GM21825 (cell line): Measurements from ENCODE around the gene INPP4A.
"Not testable (repeated sequence)": the region's sequence is repeated elsewhere in the genome, so short reads cannot be mapped to it uniquely, and the experiment has no call there.

Experiments
- ATAC-seq: cut with Tn5 transposase; IDR thresholded peaks from one replicate; pipeline ENCODE4 v1.9.1; 2021; ENCODE audit warnings: mild to moderate bottlenecking, moderate library complexity; ENCODE audit not compliant: unreplicated experiment

Gene INPP4A

DNA sequence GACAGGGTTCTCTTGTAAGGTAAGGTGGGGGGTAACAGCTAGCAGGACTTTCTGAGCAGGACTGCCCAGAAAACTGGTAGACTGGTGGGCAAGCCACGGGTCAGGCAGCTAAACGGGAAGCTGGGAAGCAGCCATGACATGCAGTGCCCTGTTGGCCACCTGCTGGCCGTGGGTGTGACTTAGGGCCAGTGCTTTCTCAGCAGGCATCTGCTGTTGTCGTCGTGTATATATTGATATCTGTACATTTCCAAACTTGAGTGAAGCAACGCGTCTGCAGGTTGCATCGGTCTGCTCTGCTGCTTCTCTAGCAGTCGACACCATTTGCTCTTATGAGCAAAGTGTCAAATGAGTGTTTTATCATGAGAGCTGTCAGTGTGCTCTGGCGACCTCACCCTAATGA lies 132.7 kb downstream of the INPP4A start:
- no peak for ATAC-seq

- no peak for ATAC-seq
Measured at GRCh38 chr2:98578231-98578630, 133.6 kb downstream of the INPP4A start.

DNA sequence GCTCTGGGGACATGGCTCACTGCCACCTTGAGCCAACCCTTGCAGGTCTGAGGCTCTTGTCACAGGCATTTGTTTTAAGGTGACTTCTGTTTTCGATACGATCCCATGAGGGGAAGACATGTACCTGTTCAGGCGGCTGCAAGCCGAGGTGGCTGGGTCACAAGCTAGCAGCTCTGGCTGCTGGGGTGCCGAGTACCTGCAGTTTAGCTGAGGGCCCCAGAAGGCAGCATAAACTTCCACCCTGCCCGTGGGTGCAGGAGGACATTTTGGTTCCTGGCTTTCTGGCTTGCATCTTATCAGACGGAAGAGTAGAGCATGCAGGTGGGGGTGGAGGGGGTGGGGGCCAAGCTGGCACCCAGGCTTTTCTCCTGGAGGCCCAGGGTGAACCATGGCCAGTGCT lies 135.3 kb downstream of the INPP4A start:
- no peak for ATAC-seq

GRCh38 chr2:98580656-98581284 lies 136.1 kb downstream of the INPP4A start:
- no peak for ATAC-seq

DNA sequence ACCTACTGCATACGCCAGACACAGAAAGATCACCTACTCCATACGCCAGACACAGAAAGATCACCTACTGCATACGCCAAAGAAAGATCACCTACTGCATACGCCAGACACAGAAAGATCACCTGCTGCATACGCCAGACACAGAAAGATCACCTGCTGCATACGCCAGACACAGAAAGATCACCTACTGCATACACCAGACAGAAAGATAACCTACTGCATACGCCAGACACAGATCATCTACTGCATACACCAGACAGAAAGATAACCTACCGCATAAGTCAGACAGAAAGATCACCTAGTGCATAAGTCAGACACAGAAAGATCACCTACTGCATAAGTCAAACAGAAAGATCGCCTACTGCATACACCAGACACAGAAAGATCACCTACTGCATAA lies 137.9 kb downstream of the INPP4A start:
- no peak for ATAC-seq

GRCh38 chr2:98583276-98583675 lies 138.6 kb downstream of the INPP4A start:
- no peak for ATAC-seq

DNA sequence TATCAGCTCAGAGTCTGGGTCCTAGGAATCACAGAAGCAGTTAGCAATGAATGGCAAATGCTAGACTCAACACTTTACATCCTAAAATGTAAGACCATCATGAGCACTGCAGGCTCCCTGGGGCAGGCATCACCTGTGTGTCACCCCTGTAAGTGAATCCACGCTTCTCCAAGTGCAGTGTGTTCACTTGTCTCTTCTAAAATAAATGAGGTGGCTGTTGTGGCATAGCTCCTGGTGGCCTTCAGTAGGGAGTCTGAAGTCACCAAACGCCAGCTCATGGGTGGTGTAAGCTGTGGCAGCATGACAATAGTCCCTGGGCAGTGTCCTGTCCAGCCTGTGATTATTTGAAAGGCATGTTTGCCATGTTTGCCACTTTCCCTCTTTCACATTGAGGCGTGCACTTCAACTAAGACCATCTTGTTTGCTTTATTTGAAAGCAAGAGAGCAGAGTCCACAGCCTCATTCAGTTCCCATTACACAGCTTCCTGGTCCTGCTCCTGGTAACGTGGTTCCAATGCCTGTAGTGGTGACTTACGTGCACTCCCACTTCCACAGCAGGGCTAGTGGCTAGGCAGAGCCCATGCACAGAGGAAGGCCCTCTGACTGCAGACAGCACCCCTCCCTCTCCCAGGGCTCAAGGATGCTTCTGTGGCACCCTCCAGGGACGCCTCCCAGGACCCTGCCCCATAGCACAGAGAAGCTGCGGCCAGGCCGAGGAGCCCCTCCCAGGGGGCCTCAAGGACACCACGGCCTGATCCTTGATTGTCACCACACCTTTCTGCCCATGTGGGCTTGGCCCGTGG lies 139.4 kb downstream of the INPP4A start:
- ATAC-seq, result no peak

- ATAC-seq, result no peak
Measured at GRCh38 chr2:98585386-98585785, 140.7 kb downstream of the INPP4A start.

DNA sequence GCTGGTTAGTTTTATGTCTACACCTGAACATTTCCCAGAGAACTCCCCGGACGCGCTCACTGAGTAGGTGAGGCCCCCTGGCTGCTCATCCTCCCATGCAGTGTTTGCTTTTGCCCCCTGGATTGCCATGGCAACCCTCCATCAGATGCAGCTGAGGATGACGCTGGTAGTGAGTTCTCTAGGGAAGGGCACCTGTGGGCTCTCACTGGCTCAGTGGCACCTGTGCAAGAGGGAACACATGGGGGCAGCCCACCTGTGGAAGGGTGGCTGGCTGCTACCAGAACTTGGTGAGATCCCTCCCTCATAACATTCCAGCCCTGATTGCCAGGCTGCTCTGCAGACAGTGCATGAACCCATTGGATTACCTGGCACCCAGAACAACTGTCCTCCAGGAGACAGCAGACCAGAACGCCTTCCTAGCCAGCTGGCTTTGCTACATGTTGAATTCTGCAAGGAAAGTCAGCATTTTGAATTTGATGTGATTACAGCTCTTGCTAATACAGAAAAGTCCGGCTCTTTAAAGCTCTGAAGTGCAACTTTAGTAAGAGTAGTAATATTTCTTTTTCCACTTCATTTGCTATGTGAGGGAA lies 142.0 kb downstream of the INPP4A start:
- ATAC-seq, result no peak

DNA sequence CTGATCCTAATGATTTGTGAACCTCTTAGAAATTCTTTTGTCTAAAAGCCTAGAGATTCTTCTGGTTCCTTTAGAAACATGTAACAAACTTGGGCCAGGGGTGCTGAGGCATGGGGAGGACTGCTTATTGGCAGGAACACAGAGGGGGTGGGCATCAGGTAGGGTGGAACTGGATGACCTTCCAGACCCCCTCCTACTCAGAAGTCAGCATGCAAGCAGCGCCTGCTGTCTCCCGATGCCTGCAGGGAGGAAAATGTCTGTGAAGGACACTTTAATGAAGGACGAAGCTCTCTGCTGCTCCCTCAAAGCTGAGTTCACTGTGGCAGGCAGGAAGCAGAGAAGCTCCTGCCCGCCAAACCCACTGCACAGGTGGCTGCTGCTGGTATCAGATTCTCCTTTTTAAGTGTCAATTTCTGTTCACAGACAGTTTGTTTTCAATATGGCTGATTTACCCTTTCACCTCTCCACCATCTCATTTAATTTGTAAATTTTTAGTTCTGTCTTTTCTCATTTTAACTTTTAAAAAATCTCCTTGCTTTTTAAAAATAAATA lies 144.3 kb downstream of the INPP4A start:
- ATAC-seq, result no peak

GRCh38 chr2:98589489-98589888 lies 144.8 kb downstream of the INPP4A start:
- ATAC-seq, result no peak

DNA sequence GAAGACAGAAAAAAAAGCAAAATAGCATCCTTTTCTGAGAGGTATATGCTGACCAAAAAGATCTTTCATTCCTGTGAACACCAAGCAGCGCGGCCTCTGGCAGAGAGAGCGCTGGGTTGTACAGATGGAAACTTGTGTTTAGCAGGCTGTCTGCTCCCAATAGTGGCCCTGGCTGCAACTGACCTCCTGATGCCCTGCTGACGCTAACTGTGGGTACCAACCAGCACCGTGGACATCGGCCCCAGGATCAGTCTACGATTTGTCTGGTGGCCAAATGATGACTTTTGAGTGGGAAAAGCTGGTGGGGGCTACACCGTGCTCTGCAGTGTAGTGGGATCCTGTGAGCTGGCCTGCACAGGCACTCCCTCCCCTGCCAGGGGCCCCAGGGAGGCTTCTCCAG lies 147.9 kb downstream of the INPP4A start:
- ATAC-seq, result no peak

DNA sequence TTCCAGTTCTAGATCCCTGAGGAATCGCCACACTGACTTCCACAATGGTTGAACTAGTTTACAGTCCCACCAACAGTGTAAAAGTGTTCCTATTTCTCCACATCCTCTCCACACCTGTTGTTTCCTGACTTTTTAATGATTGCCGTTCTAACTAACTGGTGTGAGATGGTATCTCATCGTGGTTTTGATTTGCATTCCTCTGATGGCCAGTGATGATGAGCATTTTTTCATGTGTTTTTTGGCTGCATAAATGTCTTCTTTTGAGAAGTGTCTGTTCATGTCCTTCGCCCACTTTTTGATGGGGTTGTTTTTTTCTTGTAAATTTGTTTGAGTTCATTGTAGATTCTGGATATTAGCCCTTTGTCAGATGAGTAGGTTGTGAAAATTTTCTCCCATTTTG lies 150.0 kb downstream of the INPP4A start:
- ATAC-seq, result not testable (repeated sequence)

DNA sequence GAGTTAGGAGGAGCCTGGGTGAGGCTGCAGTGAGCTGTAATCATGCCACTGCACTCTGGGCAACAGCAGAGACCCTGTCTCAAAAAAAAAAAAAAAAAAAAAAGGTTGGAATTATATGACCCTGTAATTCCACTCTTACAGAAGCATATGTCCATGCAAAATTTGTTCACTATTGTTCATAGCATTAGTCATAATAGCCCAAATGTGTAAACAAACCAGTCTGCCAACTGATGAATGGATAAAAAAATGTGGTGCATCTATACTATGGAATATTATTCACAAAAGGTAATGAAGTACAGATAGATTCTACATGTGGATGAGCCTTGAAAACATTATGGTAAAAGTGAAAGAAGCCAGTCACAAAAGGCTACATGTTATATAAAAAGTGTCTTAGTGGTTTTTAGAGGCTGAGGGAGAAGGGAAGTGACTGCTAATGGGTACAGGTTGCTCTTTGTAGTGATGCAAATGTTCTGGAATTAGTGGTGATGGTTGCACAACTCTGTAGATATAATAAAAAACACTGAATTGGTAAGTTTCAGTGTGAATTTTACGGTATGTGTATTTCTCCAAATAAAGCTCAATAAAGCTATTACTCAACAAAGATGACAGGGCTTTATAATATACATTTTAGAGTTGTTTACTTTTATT lies 154.2 kb downstream of the INPP4A start:
- ATAC-seq, result no peak

DNA sequence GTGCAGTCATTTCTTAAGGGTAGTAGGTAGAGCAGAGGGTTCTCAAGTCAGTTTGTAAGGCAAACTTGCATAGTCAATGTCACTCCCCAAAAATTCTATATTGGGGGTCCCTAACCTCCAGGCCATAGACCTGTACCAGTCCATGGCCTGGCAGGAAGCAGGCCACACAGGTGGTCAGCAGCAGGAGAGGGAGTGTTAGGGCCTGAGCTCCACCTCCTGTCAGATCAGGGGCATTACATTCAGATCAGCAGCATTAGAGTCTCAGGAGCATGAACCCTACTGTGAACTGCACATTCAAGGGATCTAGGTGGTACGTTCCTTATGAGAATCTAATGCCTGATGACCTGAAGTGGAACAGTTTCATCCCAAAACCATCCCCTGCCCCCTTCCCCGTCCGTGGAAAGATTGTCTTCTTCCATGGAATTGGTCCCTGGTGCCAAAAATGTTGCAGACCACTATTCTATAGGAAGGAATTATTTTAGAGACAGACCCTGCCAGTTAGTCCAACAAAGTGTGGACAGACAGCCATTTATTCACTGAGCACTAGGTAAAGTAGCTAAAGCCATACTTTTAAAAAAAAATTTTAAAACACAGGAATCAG lies 157.0 kb downstream of the INPP4A start:
- no peak for ATAC-seq

DNA sequence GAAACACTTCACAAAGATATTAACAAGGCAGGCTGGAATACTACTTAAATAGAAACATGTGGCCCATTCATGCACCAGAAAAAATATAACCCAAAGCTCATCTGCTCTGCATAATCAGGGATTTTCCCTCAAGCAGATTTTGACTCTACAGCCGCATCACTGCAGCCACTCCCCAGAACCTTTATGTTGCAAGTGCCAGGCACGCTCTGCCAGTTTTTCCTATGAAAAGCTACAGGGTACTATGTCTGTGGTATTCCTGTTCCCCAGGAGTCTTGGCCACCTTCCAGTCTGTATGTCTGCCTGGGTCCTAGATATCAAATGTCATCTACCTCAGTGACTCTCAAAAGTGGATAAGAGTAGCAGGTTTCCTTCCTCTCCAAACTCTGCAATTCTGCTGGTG lies 159.9 kb downstream of the INPP4A start:
- no peak for ATAC-seq

DNA sequence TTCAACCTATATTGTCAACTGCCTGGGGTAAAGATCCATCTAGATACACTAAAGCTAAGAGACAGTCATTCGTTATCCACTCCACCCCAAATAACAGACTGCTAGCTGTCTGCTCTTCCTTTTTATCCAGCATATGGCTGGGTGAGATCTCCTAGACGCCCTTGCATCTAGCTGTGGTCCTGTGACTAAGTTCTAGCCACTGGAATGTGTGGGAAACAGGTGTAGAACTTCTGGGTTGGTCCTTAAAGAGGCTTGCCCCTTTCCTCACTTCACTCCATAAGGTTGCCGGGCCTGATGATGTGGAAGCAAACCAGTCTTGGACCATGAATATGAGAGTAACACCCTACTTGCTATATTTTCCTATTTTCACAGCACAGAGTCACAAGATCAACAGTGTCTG lies 160.4 kb downstream of the INPP4A start:
- no peak for ATAC-seq

DNA sequence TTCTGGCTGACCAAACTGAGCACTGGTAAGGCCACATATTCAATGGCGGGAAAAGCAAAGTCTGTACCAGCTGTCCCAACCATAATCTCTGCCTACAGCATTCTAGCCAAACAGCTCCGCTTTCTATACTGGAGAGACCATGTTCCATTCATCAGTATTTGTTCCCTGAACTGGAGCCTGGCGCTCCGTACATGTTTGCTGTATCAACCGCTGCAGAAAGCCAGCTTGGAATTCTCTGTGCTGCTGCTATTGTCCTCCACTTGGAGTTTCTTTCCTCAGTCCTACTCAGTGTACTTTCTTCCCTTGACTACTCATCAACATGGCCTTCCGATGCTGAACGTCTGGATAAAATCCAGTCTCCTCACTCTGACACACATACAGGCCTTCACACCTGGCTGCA lies 161.8 kb downstream of the INPP4A start:
- ATAC-seq, result no peak

DNA sequence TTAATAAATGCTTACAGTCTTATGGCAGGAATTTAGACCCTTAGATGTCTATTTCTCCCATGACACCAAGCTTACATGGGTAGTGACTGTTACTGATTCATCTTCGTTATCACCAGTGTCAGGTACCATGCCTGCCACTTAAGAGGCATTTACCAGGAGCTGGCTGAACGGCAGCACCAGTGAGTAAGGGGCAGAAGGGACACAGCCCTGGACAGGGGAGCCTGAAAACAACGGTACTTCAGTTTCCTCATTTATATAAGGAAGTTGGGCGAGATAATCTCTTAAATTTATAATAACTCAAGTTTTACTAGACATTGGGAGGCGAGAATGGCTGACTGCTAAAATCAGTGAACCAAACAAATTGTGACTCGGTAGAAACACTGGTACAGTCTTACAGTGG lies 162.4 kb downstream of the INPP4A start:
- no peak for ATAC-seq

- peak; percentile 6 for ATAC-seq
Measured at GRCh38 chr2:98607741-98608115, 163.1 kb downstream of the INPP4A start.
